NCI-H146 (cell line): ENCODE measurements around the gene UBE2C.
"Not testable (repeated sequence)": the region's sequence is repeated elsewhere in the genome, so short reads cannot be mapped to it uniquely, and the experiment has no call there.

Source experiments
- DNase-seq: peaks from one replicate; lab custom pipeline; 2025; lab: John Stamatoyannopoulos, UW

Gene UBE2C

DNA sequence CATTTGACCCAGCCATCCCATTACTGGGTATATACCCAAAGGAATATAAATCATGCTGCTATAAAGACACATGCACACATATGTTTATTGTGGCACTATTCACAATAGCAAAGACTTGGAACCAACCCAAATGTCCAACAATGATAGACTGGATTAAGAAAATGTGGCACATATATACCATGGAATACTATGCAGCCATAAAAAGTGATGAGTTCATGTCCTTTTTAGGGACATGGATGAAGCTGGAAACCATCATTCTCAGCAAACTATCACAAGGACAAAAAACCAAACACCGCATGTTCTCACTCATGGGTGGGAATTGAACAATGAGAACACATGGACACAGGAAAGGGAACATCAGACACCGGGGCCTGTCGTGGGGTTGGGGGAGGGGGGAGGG lies 14.5 kb upstream of the UBE2C start:
- DNase-seq = not testable (repeated sequence)

- DNase-seq = peak; percentile 80
Measured at GRCh38 chr20:45798935-45799642, 13.4 kb upstream of the UBE2C start.

DNA sequence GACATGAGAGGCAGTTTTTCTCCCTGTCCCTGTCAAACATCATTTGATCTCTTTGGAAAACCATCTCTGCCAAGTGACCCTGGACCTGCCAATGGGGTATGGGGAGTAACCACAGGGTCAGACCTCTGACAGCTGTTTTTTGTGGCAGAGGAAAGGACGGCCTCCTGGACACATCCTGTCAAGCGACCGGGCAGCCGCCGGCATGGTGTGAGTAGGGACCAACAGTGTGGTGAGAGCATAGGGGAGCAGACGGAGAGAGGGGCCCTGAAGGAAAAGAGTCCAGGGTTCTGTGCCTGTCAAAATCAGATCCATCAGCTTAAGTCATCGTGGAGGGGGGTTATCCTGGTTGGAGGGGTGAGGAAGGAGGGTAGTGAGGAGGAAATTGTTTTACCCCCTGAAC lies 10.6 kb upstream of the UBE2C start:
- no peak for DNase-seq

GRCh38 chr20:45810191-45810970 lies 2.1 kb upstream of the UBE2C start:
- DNase-seq = no peak

DNA sequence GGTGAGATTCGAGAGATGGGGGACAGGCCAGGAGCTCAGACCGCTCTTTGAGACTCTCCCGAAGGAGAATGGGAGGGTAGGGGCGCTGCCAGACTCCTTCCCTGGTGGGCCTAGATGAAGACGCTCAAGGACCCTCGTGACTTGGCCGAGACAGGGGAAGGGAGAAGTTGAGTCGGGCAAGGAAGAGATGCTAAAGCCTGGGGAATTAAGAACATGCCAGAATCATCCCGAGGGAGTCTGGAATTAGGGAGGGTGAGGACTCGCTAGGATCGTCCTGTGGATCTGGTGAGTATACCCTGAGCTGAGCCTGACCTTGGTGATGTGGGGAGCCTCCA lies 529 bp downstream of the UBE2C start:
- no peak for DNase-seq

DNA sequence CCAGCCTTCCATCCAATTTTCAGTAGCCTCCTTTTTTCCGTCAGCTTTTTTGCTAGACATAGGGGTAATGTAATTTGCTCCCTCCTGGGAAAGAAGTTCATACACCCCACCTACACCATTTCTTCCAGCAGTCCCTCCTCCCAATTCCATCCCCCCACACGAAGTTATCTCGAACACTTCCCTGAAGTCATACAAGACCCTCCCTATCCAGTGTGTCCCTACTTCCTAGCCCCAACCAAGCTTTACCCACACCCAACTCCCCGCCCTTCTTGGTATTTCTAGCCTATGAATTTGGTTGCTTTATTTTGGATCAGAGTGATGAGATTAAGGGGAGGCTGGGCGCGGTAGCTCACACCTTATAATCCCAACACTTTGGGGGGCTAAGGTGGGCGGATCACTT lies 1.0 kb downstream of the UBE2C start:
- no peak for DNase-seq

GRCh38 chr20:45814314-45814713 lies 1.9 kb downstream of the UBE2C start:
- DNase-seq = no peak

GRCh38 chr20:45816951-45817350 lies 4.5 kb downstream of the UBE2C start:
- DNase-seq = no peak

- no peak for DNase-seq
Measured at GRCh38 chr20:45817376-45818194, 5.1 kb downstream of the UBE2C start.

DNA sequence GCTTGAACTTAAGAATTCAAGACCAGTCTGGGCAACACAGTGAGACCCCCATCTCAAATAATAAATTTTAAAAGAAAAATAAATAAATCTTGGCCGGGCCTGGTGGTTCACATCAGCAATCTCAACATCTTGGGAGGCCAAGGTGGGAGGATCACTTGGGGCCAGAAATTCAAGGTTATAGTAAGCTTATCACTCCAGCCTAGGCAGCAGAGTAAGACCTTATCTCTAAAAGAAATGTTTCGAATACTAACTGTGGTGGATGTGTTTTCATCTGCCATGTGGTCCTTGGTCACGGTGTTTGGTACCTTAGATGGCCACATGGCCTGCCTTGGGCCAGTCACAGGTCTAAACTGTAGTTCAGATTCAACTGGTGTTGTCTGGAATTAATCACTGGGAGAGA lies 5.8 kb downstream of the UBE2C start:
- DNase-seq = no peak

- DNase-seq = no peak
Measured at GRCh38 chr20:45819466-45819865, 7.0 kb downstream of the UBE2C start.

DNA sequence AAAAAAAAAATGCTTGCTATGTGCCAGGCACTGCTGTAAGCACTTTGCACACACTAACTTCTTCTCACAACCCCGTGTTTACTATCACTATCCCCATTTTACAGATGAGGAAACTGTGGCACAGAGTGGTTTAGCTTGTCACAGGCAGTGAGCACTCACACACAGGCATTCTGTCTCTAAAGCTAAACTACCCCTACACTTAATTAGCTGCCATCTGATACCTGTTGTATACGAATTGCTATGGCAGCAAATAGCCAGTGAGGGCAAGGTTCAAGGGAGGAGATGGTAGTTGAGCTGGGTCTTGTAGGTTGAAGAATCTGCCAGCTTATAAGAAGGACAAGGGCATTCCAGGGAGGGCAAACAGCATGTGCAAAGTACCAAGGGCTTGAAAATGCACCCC lies 9.5 kb downstream of the UBE2C start:
- peak; percentile 25 for DNase-seq

GRCh38 chr20:45822857-45823256 lies 10.4 kb downstream of the UBE2C start:
- DNase-seq = peak; percentile 59

DNA sequence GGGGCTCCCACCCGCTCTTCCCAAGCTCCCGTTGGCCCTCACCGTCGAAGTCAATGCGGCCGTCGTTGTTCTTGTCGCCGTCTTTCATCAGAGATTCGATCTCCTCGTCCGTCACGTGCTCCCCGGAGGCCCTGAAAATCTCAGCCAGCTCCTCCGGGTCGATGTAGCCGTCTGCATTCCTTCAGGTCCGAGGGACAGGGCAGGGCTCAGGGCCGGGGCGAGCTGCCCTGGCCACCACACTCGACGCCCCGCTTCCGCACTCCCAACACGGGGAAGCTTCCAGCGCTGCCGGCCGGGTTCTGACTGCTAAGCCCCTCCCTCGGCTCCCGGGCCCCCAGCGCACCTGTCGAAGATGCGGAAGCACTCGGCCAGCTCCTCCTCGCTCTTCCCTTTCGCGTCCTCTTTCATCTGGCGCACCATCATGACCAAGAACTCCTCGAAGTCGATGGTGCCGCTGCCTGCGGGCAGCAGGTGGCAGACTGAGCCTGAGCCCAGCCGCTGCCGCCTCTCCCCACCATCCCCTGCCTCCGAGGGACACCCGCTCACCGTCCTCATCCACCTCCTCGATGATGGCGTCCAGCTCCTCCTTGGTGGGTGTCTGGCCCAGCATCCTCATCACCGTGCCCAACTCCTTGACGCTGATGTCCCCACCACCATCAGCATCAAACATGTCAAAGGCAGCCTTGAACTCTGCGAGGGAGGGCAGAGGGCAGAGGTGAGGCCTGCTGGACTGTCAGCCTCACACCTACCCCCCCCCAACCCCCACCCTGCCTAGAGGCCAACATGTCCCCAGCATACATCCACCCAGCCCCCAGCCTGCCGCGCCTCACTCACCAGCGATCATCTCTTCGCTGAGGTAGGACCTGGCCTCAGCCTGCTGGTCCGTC lies 11.7 kb downstream of the UBE2C start:
- DNase-seq = peak; percentile 79

DNA sequence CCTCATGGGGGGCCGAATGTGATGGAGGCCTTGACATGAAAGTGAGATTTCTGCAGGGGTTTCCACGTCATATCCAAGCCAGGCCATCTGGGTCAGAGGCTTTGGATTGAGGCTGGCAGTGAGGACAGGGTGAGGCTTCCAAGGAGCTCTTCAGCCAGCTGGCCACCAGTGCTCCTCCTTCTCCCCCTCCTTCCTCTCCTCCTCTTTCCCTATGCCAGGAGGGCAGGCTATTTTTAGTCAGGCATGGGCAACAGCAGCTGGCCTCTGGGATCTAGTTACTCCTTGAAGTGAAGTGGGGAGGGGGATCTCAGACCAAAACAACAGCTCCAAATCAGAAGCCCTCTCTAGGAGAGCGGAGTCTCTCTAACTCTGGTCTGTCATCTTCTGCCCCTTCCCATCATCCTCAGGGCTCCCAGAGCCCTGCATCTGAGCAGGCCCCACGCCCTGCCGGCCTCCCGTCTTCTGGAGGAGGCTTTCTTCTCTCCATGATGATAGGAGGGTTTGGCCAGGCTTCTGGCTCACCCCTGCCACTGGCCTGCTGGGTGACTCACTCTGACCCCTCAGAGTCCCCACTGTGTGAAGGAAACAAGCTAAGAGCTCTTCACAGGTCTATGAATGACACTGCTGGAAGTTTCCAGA lies 14.1 kb downstream of the UBE2C start:
- no peak for DNase-seq

- DNase-seq = no peak
Measured at GRCh38 chr20:45827030-45827652, 14.7 kb downstream of the UBE2C start, which contains the start of gene TNNC2. TNNC2 (minus strand) TSS chr20:45827312; CDS start chr20:45827248, 64 bp downstream.

- DNase-seq = no peak
Measured at GRCh38 chr20:45827712-45828111, 15.3 kb downstream of the UBE2C start.

DNA sequence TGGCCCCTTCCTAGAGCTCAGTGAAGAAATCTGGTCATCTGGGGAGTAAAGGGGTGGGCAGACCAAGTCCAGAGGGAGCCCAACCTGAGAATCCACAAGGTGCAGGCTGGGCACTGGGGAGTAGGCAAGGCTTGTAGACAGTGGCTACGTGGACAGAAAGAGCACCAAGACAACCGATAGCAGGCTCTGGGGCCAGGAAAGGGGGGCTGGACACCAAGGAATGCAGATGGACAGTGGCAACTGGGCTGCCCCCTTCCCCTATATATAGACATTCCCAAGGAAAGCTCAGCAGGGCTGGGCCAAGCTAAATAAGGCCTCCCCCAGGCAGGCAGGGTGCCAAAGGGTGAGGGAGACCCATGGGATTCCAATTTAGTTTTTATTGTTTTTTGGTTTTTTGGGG lies 16.1 kb downstream of the UBE2C start:
- DNase-seq = no peak

GRCh38 chr20:45829673-45830106 lies 17.2 kb downstream of the UBE2C start:
- DNase-seq = not testable (repeated sequence)

DNA sequence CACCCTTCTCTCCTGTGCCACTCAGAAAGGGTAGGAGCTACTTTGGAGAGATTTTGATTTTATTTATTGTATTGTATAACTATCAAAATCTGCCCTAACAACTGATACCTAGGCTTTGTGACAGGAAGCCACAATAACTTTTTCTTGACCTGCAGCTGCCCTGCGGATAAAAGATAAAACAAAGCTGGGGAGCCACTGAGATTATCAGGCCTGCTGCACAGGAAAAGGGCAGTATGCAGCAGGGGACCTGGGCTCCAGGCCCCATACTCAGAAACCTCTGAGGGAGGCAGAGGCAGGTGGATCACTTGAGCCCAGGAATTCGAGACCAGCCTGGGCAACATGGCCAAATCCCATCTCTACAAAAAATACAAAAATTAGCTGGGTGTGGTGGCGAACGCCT lies 20.2 kb downstream of the UBE2C start:
- DNase-seq = no peak
